ENCODE data around the gene LAYN. TPM values are rescaled to one million over a fixed set of nuclear protein-coding genes. Genes with fewer than 3 reads are reported as not detected.

LAYN gene
- total and polyA plus RNA-seq, 7 donors = 0.60 to 12.6 (median 8.0) TPM

- H3K9me3 ChIP-seq = no peaks in the 10 kb centered on the region
- H3K4me1 ChIP-seq = no peaks in the 10 kb centered on the region
- no peaks in the 10 kb centered on the region for H3K27me3 ChIP-seq (ENCODE audit: insufficient read depth in 3 of 3, low read length in 2 of 3)
- TF ChIP-seq CTCF (IDR thresholded peaks at IDR 0.05) = no peak
- intact Hi-C loops (cut with DNase I) = no loop called here
- 72 to 87% (median 79%) methylated on average over 9 of the region's 9 CpGs for WGBS, 3 donors
- ATAC-seq (peak in 2 of 4 donors; percentile 38 to 53), DNase-seq (no peak)
- no peaks in the 10 kb centered on the region for H3K36me3 ChIP-seq (ENCODE audit: insufficient read depth in 1 of 2, low read depth in 1 of 2)
- no peak overlapping the region for H3K4me3 ChIP-seq
- no peak overlapping the region for H3K27ac ChIP-seq
Measured at GRCh38 chr11:111531687-111532364, 8.7 kb upstream of the LAYN start.

DNA sequence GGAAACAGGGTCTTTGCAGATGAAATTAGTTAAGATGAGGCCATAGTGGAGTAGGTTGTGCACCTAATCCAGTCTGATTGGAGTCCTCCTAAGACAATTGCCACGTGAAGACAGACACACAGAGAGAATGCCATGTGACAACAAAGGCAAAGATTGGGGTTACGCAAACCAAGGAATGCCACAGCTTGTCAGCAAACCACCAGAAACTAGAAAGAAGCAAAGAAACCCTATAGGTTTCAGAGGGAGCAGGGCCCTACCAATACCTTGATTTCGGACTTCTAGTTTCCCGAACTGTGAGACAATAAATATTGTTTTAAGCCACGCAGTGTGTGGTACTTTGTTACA is 8.2 kb upstream of the LAYN start:
- DNase-seq (no peak), ATAC-seq (no peak)
- H3K36me3 ChIP-seq (ENCODE audit: insufficient read depth in 1 of 2, low read depth in 1 of 2) = no peaks in the 10 kb centered on the region
- H3K27ac ChIP-seq = no peak overlapping the region
- no peaks in the 10 kb centered on the region for H3K4me1 ChIP-seq
- intact Hi-C loops (cut with DNase I) = no loop called here
- no peaks in the 10 kb centered on the region for H3K27me3 ChIP-seq (ENCODE audit: insufficient read depth in 3 of 3, low read length in 2 of 3)
- TF ChIP-seq CTCF (IDR thresholded peaks at IDR 0.05) = no peak
- 77 to 85% (median 83%) methylated on average over 5 of the region's 5 CpGs for WGBS, 3 donors
- no peaks in the 10 kb centered on the region for H3K9me3 ChIP-seq
- H3K4me3 ChIP-seq = no peak overlapping the region

DNA sequence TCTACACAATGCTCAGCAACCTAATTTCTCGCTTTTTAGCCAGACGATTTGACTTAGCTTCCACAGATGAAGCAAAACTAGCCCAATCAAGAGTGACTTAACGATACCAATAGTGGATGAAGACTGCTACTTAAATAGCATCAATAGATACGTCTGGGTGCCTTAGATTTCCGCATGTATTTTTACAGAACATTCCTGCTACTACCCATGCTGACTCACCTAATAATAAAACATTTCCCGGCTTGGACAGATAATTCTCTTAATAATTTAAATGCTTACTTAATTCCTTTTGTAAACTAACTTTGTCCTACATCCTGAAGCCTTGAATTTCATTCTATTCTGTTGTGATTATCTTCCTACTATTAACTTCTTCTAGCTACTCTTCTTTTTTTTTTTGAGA is 5.2 kb upstream of the LAYN start:
- H3K27ac ChIP-seq = no peak overlapping the region
- no peaks in the 10 kb centered on the region for H3K36me3 ChIP-seq (ENCODE audit: insufficient read depth in 1 of 2, low read depth in 1 of 2)
- DNase-seq = no peak
- no peak overlapping the region for H3K4me3 ChIP-seq
- intact Hi-C loops (cut with DNase I) = no loop called here
- H3K9me3 ChIP-seq = no peaks in the 10 kb centered on the region
- H3K4me1 ChIP-seq = peaks cover 8% of the 10 kb centered on the region
- ATAC-seq = no peak
- no peaks in the 10 kb centered on the region for H3K27me3 ChIP-seq (ENCODE audit: insufficient read depth in 3 of 3, low read length in 2 of 3)
- 90 to 93% (median 92%) methylated on average over 6 of the region's 6 CpGs for WGBS, 3 donors
- no peak for TF ChIP-seq CTCF (IDR thresholded peaks at IDR 0.05)

- WGBS, 3 donors = 76 to 77% (median 76%) methylated on average over 3 of the region's 3 CpGs
- no peak for TF ChIP-seq CTCF (IDR thresholded peaks at IDR 0.05)
- Histone ChIP-seq H3K4me1 (peaks cover 8% of the 10 kb centered on the region), H3K27me3 (ENCODE audit: insufficient read depth in 3 of 3, low read length in 2 of 3) (no peaks in the 10 kb centered on the region), H3K4me3 (no peak overlapping the region), H3K36me3 (ENCODE audit: insufficient read depth in 1 of 2, low read depth in 1 of 2) (no peaks in the 10 kb centered on the region), H3K27ac (no peak overlapping the region), H3K9me3 (no peaks in the 10 kb centered on the region)
- DNase-seq = no peak
- intact Hi-C loops (cut with DNase I) = no loop called here
- no peak for ATAC-seq
Measured at GRCh38 chr11:111537336-111537860, 3.1 kb upstream of the LAYN start.

Measured in psoas muscle (tissue), 8 donors.